ENCODE data around the gene KRT76. TPM values are rescaled to one million over a fixed set of nuclear protein-coding genes. Genes with fewer than 3 reads are reported as not detected.

The KRT76 gene
- total RNA-seq, 1 experiment from 2014 or later: not detected

GRCh38 chr12:52757449-52758176 lies 19.5 kb downstream of the KRT76 start:
- H3K79me2 ChIP-seq (ENCODE audit: insufficient read depth, low read length): no peaks in the 10 kb centered on the region
- no peak overlapping the region for H3K56ac ChIP-seq (ENCODE audit: insufficient read length, low read depth, low read length)
- H3K14ac ChIP-seq (ENCODE audit: insufficient read depth, low read length): no peak overlapping the region
- no peak overlapping the region for H4K91ac ChIP-seq (ENCODE audit: insufficient read length, low read depth, low read length)
- no peak overlapping the region for H3K4ac ChIP-seq (ENCODE audit: low read depth, low read length)
- Mint-ChIP-seq H3K9me3 (peaks cover 17 to 27% of the 10 kb centered on the region in 2 experiments), H3K27ac (no peak overlapping the region), H3K4me1 (no peaks in the 10 kb centered on the region), H3K36me3 (ENCODE audit: insufficient read depth in 1 of 3, low read depth in 3 of 3) (peaks cover 0 to 3% (median 0%) of the 10 kb centered on the region in 3 experiments; a peak in 1 of 7 replicates), H3K27me3 (ENCODE audit: low read depth) (peaks cover 15% of the 10 kb centered on the region), H3K4me3 (no peak overlapping the region)
- H2BK15ac ChIP-seq (ENCODE audit: low read depth, low read length): no peak overlapping the region
- H2AK5ac ChIP-seq (ENCODE audit: insufficient read length, low read length): no peak overlapping the region
- H4K5ac ChIP-seq (ENCODE audit: insufficient read length, low read depth, low read length): no peak overlapping the region
- H4K8ac ChIP-seq (replicated peaks; ENCODE audit: insufficient read length, low read depth, low read length): no peak overlapping the region
- H4K20me1 ChIP-seq (ENCODE audit: control insufficient read depth, insufficient read depth, insufficient read length): no peaks in the 10 kb centered on the region
- DNase-seq: no peak
- H3K27me3 ChIP-seq (ENCODE audit: insufficient read depth, low read length): no peaks in the 10 kb centered on the region
- no peak overlapping the region for H3K27ac ChIP-seq (ENCODE audit: insufficient read length, low read depth, low read length)
- no peak overlapping the region for H2BK20ac ChIP-seq (ENCODE audit: low read depth, low read length, poor library complexity, severe bottlenecking)
- WGBS (ENCODE audit: extremely low coverage, insufficient read length, low lambda C conversion rate): no CpG with 5 or more reads among the region's 1 CpG
- H2BK120ac ChIP-seq (ENCODE audit: low read depth, low read length, poor library complexity, severe bottlenecking): no peak overlapping the region
- no peak overlapping the region for H2BK12ac ChIP-seq (ENCODE audit: insufficient read length, low read depth, low read length)
- no peaks in the 10 kb centered on the region for H3K4me1 ChIP-seq (ENCODE audit: insufficient read depth, low read length)
- no peak overlapping the region for H2BK5ac ChIP-seq (ENCODE audit: insufficient read length, low read length)
- H3K9me3 ChIP-seq (ENCODE audit: control insufficient read depth, low read depth, low read length): no peaks in the 10 kb centered on the region
- no peak overlapping the region for H3K9ac ChIP-seq (ENCODE audit: extremely low read depth, insufficient read length, low read length)
- H3K23me2 ChIP-seq (ENCODE audit: insufficient read length, low read depth, low read length, poor library complexity, severe bottlenecking): no peaks in the 10 kb centered on the region
- H3K79me1 ChIP-seq (ENCODE audit: insufficient read depth, low read depth, low read length, poor library complexity, severe bottlenecking): no peaks in the 10 kb centered on the region
- H2AFZ ChIP-seq (ENCODE audit: low read length): no peak overlapping the region
- TF ChIP-seq CTCF (conservative IDR thresholded peaks at IDR 0.05): no peak
- no peak overlapping the region for H3T11ph ChIP-seq (ENCODE audit: low read length)
- no peak overlapping the region for H3K4me2 ChIP-seq (ENCODE audit: insufficient read depth, insufficient read length, low read length)
- no peak overlapping the region for H3K23ac ChIP-seq (ENCODE audit: insufficient read length, low read depth, low read length)
- no peak overlapping the region for H3K18ac ChIP-seq (ENCODE audit: insufficient read length, low read depth, low read length)

Data from H9 (cell line).